HEK293 (cell line): ENCODE results near the gene SELPLG.

Source experiments
- CTCF ChIA-PET: fragments of 350-600 bp; formaldehyde crosslinking; extraction: SDS; loops from one replicate; lab custom pipeline; 2021; ENCODE audit warnings: antibody characterized with exemption; lab: Yijun Ruan, JAX
- POLR2A ChIA-PET: fragments of 300-600 bp; formaldehyde crosslinking; extraction: SDS; loops from one replicate; lab custom pipeline; 2020; ENCODE audit warnings: antibody characterized with exemption, inconsistent platforms; lab: Yijun Ruan, JAX
- H3K27ac ChIP-seq: fragments of 200-500 bp; sonication (Bioruptor generic); 2 replicates; pipeline ENCODE4 v1.5.1; 2014; ENCODE audit warnings: low read depth, low read length, control low read depth, inconsistent platforms; ENCODE audit errors: extremely low read depth
- H3K36me3 ChIP-seq, 2 experiments: fragments of 200-500 bp in 1 of 2; sonication (Bioruptor generic) in 1 of 2; 1 replicate in 1 of 2; 2 replicates in 1 of 2; pipeline ENCODE4 v1.5.1; 2014 to 2017; ENCODE audit warnings: inconsistent platforms in 2 of 2, low read length in 2 of 2; ENCODE audit not compliant: control insufficient read depth in 2 of 2, insufficient read depth in 1 of 2
- H3K4me1 ChIP-seq: fragments of 200-500 bp; sonication (Bioruptor generic); 2 replicates; pipeline ENCODE4 v1.5.1; 2014; ENCODE audit warnings: mild to moderate bottlenecking, low read length, inconsistent platforms; ENCODE audit not compliant: control insufficient read depth, insufficient read depth
- H3K4me3 ChIP-seq: 2 replicates; pipeline ENCODE4 v1.5.1; 2011; ENCODE audit warnings: low read depth, mild to moderate bottlenecking, control low read depth, low read length, moderate library complexity
- H3K9me3 ChIP-seq: fragments of 200-500 bp; sonication (Bioruptor generic); 2 replicates; pipeline ENCODE4 v1.5.1; 2014; ENCODE audit warnings: low read depth, low read length, inconsistent platforms; ENCODE audit not compliant: control insufficient read depth, insufficient read depth
- GLIS1 ChIP-seq: fragments of 450-650 bp; formaldehyde crosslinking; IDR thresholded peaks from 2 replicates; pipeline ENCODE4 v1.5.1; 2016; ENCODE audit warnings: missing biosample characterization, missing genetic modification characterization
- HOXC10 ChIP-seq: sonication (generic); formaldehyde crosslinking; IDR thresholded peaks from 2 replicates; pipeline ENCODE4 v1.8.1; 2023; ENCODE audit warnings: mild to moderate bottlenecking, missing genetic modification reagents
- ZBTB48 ChIP-seq: fragments of 450-650 bp; formaldehyde crosslinking; IDR thresholded peaks from 2 replicates; pipeline ENCODE4 v1.5.1; 2016; ENCODE audit warnings: missing biosample characterization, missing genetic modification characterization
- ZNF19 ChIP-seq: fragments of 450-650 bp; formaldehyde crosslinking; IDR thresholded peaks from 2 replicates; pipeline ENCODE4; 2016; ENCODE audit warnings: missing biosample characterization, missing genetic modification characterization, low read depth
- ZNF24 ChIP-seq: fragments of 450-650 bp; formaldehyde crosslinking; IDR thresholded peaks from 2 replicates; pipeline ENCODE4 v1.5.1; 2016; ENCODE audit warnings: missing biosample characterization, missing genetic modification characterization
- ZNF248 ChIP-seq: fragments of 450-650 bp; formaldehyde crosslinking; IDR thresholded peaks from 2 replicates; pipeline ENCODE4 v1.5.1; 2017; ENCODE audit warnings: missing biosample characterization, missing genetic modification characterization
- ZNF274 ChIP-seq, 2 experiments: fragments of 200-500 bp in 1 of 2; fragments of 450-650 bp in 1 of 2; sonication (Bioruptor generic) in 1 of 2; formaldehyde crosslinking in 1 of 2; IDR thresholded peaks; 2 replicates each; pipeline versions ENCODE4 v1.5.1 to v1.6.1; 2014 to 2016; ENCODE audit warnings: borderline replicate concordance in 1 of 2, inconsistent platforms in 1 of 2, low read length in 1 of 2, missing biosample characterization in 1 of 2, missing genetic modification characterization in 1 of 2
- ZNF292 ChIP-seq: fragments of 450-650 bp; formaldehyde crosslinking; IDR thresholded peaks from 2 replicates; pipeline ENCODE4 v1.5.1; 2016; ENCODE audit warnings: low read depth, missing biosample characterization, missing genetic modification characterization, borderline replicate concordance
- ZNF302 ChIP-seq: fragments of 450-650 bp; formaldehyde crosslinking; IDR thresholded peaks from 2 replicates; pipeline ENCODE4 v1.5.1; 2016; ENCODE audit warnings: missing biosample characterization, missing genetic modification characterization, low read depth
- ZNF324 ChIP-seq: fragments of 450-650 bp; formaldehyde crosslinking; IDR thresholded peaks from 2 replicates; pipeline ENCODE4 v1.5.1; 2016; ENCODE audit warnings: missing biosample characterization, missing genetic modification characterization
- ZNF335 ChIP-seq: fragments of 450-650 bp; formaldehyde crosslinking; conservative IDR thresholded peaks from 2 replicates; pipeline ENCODE4 v1.5.1; 2016; ENCODE audit warnings: missing biosample characterization, missing genetic modification characterization
- ZNF37A ChIP-seq: fragments of 450-650 bp; IDR thresholded peaks from 2 replicates; pipeline ENCODE4 v1.5.1; 2018; ENCODE audit warnings: missing biosample characterization, missing genetic modification characterization
- ZNF548 ChIP-seq: fragments of 450-650 bp; formaldehyde crosslinking; IDR thresholded peaks from 2 replicates; pipeline ENCODE4 v1.5.1; 2016; ENCODE audit warnings: missing biosample characterization, missing genetic modification characterization
- ZNF624 ChIP-seq: fragments of 450-650 bp; formaldehyde crosslinking; IDR thresholded peaks from 2 replicates; pipeline ENCODE4 v1.5.1; 2017; ENCODE audit warnings: missing biosample characterization, missing genetic modification characterization
- ZNF658 ChIP-seq: fragments of 450-650 bp; formaldehyde crosslinking; IDR thresholded peaks from 2 replicates; pipeline ENCODE4; 2016; ENCODE audit warnings: missing biosample characterization, missing genetic modification characterization
- ZNF660 ChIP-seq: fragments of 450-650 bp; IDR thresholded peaks from 2 replicates; pipeline ENCODE4 v1.5.1; 2018; ENCODE audit warnings: missing biosample characterization, mild to moderate bottlenecking, missing genetic modification characterization
- ZNF664 ChIP-seq: fragments of 450-650 bp; formaldehyde crosslinking; IDR thresholded peaks from 2 replicates; pipeline ENCODE4 v1.5.1; 2016; ENCODE audit warnings: missing biosample characterization, missing genetic modification characterization
- ZSCAN16 ChIP-seq: fragments of 450-650 bp; formaldehyde crosslinking; IDR thresholded peaks from 2 replicates; pipeline ENCODE4 v1.5.1; 2016; ENCODE audit warnings: missing biosample characterization, missing genetic modification characterization
- TF ChIP-seq, protein P1 (sequence below): fragments of 450-650 bp; formaldehyde crosslinking; IDR thresholded peaks from 2 replicates; pipeline ENCODE4 v1.5.1; 2016; ENCODE audit warnings: missing biosample characterization, missing genetic modification characterization
- TF ChIP-seq, protein P2 (sequence below): fragments of 450-650 bp; formaldehyde crosslinking; IDR thresholded peaks from 2 replicates; pipeline ENCODE4 v1.5.1; 2016; ENCODE audit warnings: missing biosample characterization, missing genetic modification characterization
- TF ChIP-seq, protein P3 (sequence below): fragments of 450-650 bp; formaldehyde crosslinking; IDR thresholded peaks from 2 replicates; pipeline ENCODE4 v1.5.1; 2016; ENCODE audit warnings: missing biosample characterization, missing genetic modification characterization

Gene SELPLG

GRCh38 chr12:108576660-108577234, 56.9 kb downstream of the SELPLG start:
- POLR2A ChIA-PET = no interaction called here
- no peaks in the 10 kb centered on the region for H3K36me3 ChIP-seq
- H3K4me1 ChIP-seq = no peaks in the 10 kb centered on the region
- CTCF ChIA-PET = interaction anchor here (2.2 to 2.7 kb wide), 2 partner anchors 12 to 41 kb away, joined by 17 to 18 read pairs; no protein-coding TSS in a partner anchor
- TF ChIP-seq ZNF274 (IDR thresholded peaks at IDR 0.05; ENCODE audit: low read length) (no peak), ZNF274 (tag by site-specific recombination; IDR thresholded peaks at IDR 0.05; ENCODE audit: borderline replicate concordance) (no peak), ZNF37A (tag by site-specific recombination) (no peak), ZBTB48 (tag by site-specific recombination) (no peak), ZNF624 (tag by site-specific recombination) (no peak), ZNF24 (tag by site-specific recombination) (no peak), ZNF248 (tag by site-specific recombination) (no peak)
- TF ChIP-seq, protein P1, sequence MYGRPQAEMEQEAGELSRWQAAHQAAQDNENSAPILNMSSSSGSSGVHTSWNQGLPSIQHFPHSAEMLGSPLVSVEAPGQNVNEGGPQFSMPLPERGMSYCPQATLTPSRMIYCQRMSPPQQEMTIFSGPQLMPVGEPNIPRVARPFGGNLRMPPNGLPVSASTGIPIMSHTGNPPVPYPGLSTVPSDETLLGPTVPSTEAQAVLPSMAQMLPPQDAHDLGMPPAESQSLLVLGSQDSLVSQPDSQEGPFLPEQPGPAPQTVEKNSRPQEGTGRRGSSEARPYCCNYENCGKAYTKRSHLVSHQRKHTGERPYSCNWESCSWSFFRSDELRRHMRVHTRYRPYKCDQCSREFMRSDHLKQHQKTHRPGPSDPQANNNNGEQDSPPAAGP (tag by site-specific recombination) = no peak
- TF ChIP-seq, all 188 proteins: peak for 0
- H3K27ac ChIP-seq = no peak overlapping the region
- no peaks in the 10 kb centered on the region for H3K9me3 ChIP-seq
- H3K4me3 ChIP-seq = no peak overlapping the region

- ChIA-PET POLR2A (no interaction called here), CTCF (interaction anchor here (0.5 to 2.7 kb wide), 4 partner anchors 11 to 819 kb away, joined by 3 to 18 read pairs (median 4); no protein-coding TSS in a partner anchor)
- TF ChIP-seq ZSCAN16 (no peak), ZNF335 (tag by site-specific recombination) (no peak), ZNF658 (tag by site-specific recombination) (no peak), ZNF324 (tag by site-specific recombination) (no peak), GLIS1 (tag by site-specific recombination) (no peak), ZNF19 (no peak), ZNF302 (tag by site-specific recombination) (no peak), ZNF660 (no peak), ZNF664 (tag by site-specific recombination) (no peak), ZNF548 (no peak), HOXC10 (CRISPR knock-in tag) (no peak), ZNF292 (tag by site-specific recombination) (no peak)
- TF ChIP-seq, protein P2, sequence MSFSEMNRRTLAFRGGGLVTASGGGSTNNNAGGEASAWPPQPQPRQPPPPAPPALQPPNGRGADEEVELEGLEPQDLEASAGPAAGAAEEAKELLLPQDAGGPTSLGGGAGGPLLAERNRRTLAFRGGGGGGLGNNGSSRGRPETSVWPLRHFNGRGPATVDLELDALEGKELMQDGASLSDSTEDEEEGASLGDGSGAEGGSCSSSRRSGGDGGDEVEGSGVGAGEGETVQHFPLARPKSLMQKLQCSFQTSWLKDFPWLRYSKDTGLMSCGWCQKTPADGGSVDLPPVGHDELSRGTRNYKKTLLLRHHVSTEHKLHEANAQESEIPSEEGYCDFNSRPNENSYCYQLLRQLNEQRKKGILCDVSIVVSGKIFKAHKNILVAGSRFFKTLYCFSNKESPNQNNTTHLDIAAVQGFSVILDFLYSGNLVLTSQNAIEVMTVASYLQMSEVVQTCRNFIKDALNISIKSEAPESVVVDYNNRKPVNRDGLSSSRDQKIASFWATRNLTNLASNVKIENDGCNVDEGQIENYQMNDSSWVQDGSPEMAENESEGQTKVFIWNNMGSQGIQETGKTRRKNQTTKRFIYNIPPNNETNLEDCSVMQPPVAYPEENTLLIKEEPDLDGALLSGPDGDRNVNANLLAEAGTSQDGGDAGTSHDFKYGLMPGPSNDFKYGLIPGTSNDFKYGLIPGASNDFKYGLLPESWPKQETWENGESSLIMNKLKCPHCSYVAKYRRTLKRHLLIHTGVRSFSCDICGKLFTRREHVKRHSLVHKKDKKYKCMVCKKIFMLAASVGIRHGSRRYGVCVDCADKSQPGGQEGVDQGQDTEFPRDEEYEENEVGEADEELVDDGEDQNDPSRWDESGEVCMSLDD = no peak
- TF ChIP-seq, protein P3, sequence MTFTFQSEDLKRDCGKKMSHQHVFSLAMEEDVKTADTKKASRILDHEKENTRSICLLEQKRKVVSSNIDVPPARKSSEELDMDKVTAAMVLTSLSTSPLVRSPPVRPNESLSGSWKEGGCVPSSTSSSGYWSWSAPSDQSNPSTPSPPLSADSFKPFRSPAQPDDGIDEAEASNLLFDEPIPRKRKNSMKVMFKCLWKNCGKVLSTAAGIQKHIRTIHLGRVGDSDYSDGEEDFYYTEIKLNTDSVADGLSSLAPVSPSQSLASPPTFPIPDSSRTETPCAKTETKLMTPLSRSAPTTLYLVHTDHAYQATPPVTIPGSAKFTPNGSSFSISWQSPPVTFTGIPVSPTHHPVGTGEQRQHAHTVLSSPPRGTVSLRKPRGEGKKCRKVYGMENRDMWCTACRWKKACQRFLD (tag by site-specific recombination) = no peak
- no peak overlapping the region for H3K27ac ChIP-seq
- H3K4me1 ChIP-seq = no peaks in the 10 kb centered on the region
- no peaks in the 10 kb centered on the region for H3K36me3 ChIP-seq
- no peak overlapping the region for H3K4me3 ChIP-seq
- H3K9me3 ChIP-seq = no peaks in the 10 kb centered on the region
Measured at GRCh38 chr12:108575199-108575912, 58.3 kb downstream of the SELPLG start.
